GM10266 (cell line): ENCODE results near the gene ATXN7L1.

Experiments
- DNase-seq: peaks from one replicate; pipeline ENCODE4 v3.0.0; 2012; ENCODE audit errors: extremely low spot score
- TF ChIP-seq, protein P1 (sequence below): IDR thresholded peaks from 2 replicates; pipeline ENCODE4 v1.5.1; 2012; ENCODE audit warnings: mild to moderate bottlenecking, low read depth; ENCODE audit not compliant: control insufficient read depth, insufficient read depth; ENCODE audit errors: missing control alignments

Gene ATXN7L1

DNA sequence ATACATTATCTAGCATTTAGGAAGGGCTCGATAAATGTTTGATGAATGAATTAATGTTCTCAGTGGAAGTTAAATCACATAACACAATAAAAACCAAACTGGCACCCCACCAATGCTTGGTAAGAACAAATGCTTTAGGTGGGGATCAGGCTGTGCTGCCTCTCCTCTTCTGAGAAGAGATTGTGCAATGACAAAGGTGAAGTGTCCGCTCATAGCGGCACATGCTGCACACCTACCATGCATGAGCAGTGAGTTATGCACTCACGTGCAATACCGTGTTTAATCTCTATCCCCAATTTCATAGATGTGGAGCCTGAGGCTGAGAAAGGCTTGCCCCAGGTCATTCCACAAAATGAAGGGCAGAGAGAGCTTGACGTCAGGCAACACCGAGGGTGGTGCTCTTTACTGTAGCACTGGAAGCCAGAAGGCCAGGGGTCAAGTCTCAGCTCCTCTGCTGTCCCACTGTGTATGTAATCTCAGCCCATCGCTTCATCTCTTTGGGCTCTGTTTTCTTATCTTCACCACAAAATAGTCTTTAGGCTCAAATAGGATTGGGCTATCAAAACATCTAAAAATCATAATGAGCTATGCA, 222.2 kb downstream of the ATXN7L1 start:
- no peak for DNase-seq
- TF ChIP-seq, protein P1, sequence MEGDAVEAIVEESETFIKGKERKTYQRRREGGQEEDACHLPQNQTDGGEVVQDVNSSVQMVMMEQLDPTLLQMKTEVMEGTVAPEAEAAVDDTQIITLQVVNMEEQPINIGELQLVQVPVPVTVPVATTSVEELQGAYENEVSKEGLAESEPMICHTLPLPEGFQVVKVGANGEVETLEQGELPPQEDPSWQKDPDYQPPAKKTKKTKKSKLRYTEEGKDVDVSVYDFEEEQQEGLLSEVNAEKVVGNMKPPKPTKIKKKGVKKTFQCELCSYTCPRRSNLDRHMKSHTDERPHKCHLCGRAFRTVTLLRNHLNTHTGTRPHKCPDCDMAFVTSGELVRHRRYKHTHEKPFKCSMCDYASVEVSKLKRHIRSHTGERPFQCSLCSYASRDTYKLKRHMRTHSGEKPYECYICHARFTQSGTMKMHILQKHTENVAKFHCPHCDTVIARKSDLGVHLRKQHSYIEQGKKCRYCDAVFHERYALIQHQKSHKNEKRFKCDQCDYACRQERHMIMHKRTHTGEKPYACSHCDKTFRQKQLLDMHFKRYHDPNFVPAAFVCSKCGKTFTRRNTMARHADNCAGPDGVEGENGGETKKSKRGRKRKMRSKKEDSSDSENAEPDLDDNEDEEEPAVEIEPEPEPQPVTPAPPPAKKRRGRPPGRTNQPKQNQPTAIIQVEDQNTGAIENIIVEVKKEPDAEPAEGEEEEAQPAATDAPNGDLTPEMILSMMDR: no peak

DNA sequence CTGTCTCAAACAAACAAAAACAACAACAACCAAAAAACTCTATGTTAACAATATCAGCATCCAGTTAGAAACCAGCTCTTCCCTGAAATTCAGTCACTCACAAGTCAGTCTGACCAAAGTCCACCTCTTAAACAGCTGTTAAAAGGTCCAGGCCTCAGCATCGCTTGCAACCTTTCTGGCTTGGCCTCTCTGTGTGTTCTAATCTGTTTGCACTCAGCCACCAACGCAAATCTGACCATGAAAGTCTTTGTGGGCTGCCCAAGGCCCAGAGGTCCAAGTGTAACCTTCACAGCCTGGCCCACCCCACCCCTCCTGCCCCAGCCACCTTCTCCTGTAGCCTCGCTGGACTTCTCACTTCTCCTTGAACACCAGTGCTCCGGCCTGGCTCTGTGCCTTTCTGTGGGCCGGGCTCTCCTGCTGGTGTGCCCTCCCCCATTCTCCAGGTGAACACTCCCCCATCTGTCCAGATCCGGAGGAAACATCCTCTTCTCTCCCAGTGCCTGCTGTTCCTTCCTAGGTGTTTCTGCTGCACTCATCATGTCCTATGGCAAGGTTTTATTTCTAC, 222.9 kb downstream of the ATXN7L1 start:
- DNase-seq: no peak
- TF ChIP-seq, protein P1: no peak

DNA sequence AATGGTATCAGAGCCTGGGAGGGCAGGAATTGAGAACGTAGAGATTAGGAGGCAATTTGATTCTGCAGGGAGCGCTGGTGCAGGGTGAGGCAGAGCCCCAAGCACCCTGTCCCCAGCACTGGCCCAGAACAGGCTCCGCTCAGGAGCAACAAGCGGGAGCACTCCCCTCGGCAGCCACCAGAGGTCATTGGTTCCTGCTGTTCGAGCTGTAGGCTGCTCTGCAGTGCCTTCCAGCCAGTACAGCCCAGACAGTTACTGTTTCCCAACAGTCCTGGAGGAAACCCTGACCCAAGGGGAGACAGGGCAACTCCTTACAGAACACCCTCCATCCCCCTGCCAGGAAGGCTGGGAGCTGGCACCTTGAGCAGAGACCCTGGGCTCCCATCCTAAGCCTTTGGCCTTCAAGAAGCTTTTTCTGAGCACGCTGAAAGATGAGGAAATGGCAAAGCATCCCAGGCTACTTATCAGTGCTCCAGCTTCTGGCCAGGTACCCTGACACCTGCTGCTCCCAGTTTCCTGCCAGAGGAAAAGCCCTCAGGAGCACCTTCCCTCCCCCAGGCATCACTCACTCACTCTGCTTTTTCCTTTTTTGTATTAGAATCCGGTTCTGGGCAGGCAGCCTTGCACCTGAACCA, 223.9 kb downstream of the ATXN7L1 start:
- DNase-seq: peak; percentile 77
- TF ChIP-seq, protein P1: peak; percentile 80

DNA sequence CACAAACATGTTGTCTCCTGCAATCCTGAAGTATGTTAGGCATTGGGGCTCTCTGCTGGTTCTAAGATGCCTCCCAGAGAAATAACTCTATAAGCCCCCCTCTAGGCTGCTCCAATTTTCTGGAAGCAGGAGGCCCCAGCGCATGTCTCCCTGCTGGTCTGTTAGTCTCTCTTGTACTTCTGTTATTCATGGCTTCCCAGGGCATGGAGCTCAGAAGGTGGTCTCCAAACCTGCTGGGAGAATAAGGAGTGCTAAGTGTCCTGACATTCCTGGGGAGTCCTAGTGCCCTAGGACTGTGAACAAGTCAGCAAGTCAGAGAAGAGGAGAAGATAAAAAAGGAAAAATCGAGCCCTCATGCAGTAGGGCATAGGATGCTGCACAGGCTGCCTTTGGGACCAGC, 224.6 kb downstream of the ATXN7L1 start:
- no peak for DNase-seq
- TF ChIP-seq, protein P1: no peak

DNA sequence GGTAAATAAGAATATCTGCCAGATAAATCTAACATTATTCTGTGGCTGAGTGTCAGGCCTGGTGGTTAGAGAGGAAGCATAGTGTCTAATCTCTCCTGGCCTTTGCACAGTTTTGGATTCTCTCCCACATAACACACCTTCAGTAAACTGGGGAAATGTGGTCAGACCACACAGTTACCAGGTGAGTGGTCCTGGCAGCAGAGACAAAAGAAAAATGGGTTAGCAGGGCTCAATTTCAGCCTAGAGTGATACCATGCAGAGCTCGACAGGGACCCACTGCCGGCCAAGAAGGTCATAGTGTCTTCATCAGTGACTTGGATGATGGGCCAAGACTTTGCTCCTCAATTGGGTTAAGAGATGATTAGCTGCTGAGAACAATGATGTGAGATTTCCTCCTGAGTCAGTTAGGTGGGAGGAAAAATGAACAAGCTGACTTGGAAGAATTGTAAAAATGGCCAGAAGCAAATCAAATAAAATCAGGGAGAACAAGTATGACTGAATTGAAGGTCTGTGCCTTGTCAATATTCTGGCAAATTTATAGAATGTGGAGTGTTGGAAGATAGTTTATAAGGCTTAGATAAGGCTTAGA, 225.9 kb downstream of the ATXN7L1 start:
- TF ChIP-seq, protein P1: no peak
- DNase-seq: no peak

DNA sequence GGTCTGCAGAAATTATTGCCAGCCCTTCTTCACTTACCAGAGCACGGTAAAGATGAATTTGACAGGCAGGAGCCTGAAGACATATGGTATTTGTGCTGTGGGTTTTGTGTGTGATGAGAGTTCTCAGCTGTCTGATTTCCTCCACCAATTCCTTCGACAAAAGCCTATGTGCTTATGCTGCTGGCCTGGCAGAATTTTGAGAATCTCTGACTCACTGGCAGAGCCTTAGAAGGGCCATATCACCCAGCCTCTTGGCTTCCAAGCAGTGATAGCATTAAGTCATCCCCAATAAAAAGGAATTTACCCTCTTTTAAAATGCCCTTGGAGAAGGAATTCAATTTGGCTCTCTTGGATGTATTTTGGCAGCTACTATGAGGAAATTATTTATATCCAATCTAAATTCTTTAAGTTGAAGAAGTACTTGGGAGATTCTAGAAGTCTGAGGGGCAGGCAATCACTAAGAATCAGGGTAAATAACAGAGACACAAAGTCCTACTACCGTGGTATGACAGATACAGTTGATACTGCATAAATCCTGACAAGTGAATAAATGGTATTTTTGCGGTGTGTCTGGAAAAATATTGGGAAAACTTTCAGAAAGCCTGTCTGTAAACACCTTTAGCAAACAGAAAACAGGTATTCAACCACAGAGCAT, 226.5 kb downstream of the ATXN7L1 start:
- no peak for DNase-seq
- TF ChIP-seq, protein P1: no peak
